ENCODE data around the gene CABP1.
"Not testable (repeated sequence)": the region's sequence is repeated elsewhere in the genome, so short reads cannot be mapped to it uniquely, and the experiment has no call there.

Gene CABP1

DNA sequence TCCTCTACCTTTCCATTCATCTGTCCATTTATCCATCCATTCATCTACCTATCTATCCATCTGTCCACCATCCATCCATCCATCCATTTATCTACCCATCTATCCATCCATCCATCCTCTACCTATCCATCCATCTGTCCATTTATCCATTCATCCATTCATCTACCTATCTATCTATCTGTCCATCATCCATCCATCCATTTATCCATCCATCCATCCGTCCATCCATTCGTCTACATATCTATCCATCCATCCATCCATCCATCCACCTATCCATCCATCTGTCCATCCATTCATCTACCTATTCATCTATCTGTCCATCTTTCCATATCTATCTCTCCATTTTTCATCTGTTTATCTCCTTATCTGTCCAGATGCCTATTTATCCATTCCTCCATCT is 21.0 kb downstream of the CABP1 start:
- H3K4me3 ChIP-seq (ENCODE audit: low read depth, low read length) = no peak overlapping the region
- no peak for TF ChIP-seq CTCF (IDR thresholded peaks at IDR 0.05; ENCODE audit: low read depth, low read length, missing control alignments)
- no peak for DNase-seq (ENCODE audit: low read depth)

GRCh38 chr12:120662879-120663278 is 22.5 kb downstream of the CABP1 start:
- no peak overlapping the region for H3K4me3 ChIP-seq (ENCODE audit: low read depth, low read length)
- no peak for DNase-seq (ENCODE audit: low read depth)
- no peak for TF ChIP-seq CTCF (IDR thresholded peaks at IDR 0.05; ENCODE audit: low read depth, low read length, missing control alignments)

- TF ChIP-seq CTCF (IDR thresholded peaks at IDR 0.05; ENCODE audit: low read depth, low read length, missing control alignments) = no peak
- H3K4me3 ChIP-seq (ENCODE audit: low read depth, low read length) = no peak overlapping the region
- no peak for DNase-seq (ENCODE audit: low read depth)
Measured at GRCh38 chr12:120663741-120664140, 23.3 kb downstream of the CABP1 start.

GRCh38 chr12:120666571-120667390 is 26.4 kb downstream of the CABP1 start:
- TF ChIP-seq CTCF (IDR thresholded peaks at IDR 0.05; ENCODE audit: low read depth, low read length, missing control alignments) = no peak
- no peak overlapping the region for H3K4me3 ChIP-seq (ENCODE audit: low read depth, low read length)
- DNase-seq (ENCODE audit: low read depth) = no peak

DNA sequence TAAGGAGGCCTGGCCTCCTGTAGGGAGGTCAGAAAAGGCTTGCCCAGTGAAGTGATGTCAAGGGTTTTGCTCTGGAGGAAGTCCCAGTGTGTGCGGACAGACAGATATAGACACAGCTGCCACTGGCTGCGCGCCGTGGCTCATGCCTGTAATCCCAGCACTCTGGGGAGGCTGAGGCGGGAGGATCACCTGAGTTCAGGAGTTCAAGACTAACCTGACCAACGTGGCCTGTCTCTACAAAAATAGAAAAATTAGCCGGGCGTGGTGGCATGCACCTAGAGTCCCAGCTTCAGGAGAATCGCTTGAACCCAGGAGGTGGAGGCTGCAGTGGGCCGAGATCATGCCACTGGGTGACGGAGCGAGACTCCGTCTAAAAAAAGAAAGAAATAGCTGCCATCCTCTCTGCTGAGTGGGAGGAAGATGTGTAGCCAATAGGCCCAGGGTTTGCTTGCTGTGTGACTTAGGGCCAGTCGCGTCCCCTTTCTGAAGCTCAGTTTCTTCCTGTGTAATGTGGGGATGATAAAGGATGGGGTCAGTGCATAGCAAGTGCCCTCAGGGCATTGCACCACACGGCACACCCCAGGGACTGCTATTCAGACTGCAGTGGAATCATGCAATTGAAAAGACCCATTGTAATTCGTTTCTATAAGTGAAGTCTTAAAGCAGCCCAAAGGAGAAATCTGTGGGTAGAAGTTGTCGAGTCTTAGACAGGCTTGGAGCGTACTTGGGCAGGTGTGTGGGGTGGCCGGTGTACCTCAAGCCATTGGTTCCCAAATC is 27.9 kb downstream of the CABP1 start:
- TF ChIP-seq CTCF (IDR thresholded peaks at IDR 0.05; ENCODE audit: low read depth, low read length, missing control alignments) = no peak
- DNase-seq (ENCODE audit: low read depth) = no peak
- no peak overlapping the region for H3K4me3 ChIP-seq (ENCODE audit: low read depth, low read length)

DNA sequence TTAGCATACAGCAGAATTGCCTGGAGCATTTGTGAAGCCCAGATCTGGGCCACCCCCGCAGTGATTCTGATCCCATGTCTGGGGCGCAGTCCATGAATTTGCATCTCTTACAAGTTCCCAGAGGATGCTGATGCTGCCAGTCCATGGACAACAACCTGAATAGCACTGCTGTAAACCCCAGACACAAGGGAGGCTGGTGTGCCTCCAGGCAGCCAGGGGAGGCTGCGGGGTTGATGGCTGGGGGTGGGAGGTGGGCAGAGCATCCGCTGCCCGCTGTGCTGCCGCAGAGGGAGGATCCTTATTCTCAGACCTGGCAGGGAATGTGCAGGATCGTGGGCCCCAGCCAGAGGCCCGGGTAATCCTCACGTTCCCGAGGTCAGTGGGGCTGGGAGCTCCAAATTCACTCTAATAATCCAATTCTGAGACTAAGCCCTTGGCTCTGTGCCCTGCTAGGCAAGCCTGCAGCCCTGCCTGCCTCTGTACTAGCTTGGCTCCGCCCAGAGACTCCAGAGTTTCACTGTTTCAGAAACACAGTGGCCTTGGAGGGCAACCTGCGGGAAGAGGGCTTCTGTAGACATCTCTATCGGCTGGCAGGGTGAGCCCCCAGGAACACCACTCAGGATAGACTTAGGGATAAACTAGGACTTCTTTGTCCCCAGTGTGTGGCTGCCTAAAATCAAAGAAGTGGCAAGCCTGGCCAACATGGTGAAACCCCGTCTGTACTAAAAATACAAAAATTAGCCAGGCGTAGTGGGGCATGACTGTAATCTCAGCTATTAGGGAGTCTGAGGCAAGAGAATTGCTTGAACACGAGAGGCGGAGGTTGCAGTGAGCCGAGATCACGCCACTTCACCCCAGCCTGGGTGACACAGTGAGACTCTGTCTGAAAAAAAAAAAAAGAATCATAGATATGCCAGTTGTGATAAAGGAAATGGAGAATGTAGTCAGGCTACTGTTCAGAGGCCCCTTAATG is 28.7 kb downstream of the CABP1 start:
- TF ChIP-seq CTCF (IDR thresholded peaks at IDR 0.05; ENCODE audit: low read depth, low read length, missing control alignments) = no peak

DNA sequence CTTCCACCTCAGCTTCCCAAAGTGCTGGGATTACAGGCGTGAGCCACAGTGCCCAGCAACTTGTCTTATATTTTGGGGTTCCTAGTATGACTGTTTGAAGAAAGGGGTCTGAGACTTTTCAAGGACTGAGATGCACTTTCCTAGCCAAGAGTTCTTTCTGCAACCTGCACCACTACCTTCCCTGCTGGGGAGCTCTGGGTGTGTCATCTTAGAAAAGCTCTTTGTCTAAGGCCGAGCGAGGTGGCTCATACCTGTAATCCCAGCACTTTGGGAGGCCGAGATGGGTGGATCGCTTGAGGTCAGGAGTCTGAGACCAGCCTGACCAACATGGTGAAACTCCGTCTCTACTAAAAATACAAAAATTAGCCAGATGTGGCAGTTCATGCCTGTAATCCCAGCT is 29.8 kb downstream of the CABP1 start:
- DNase-seq (ENCODE audit: low read depth); H3K4me3 ChIP-seq (ENCODE audit: low read depth, low read length): not testable (repeated sequence)

More for the DNA sequence above, 28.7 kb downstream of the CABP1 start:
- DNase-seq (ENCODE audit: low read depth) = no peak
- H3K4me3 ChIP-seq (ENCODE audit: low read depth, low read length) = no peak overlapping the region; the same call in 1 of the 2 replicates
